ENCODE results near the gene BRD4. TPM values are rescaled to one million over a fixed set of nuclear protein-coding genes. Genes with fewer than 3 reads are reported as not detected.

The BRD4 gene
- total and polyA plus RNA-seq, 2 experiments from 2014 or later, result 63.8 to 115 TPM

DNA sequence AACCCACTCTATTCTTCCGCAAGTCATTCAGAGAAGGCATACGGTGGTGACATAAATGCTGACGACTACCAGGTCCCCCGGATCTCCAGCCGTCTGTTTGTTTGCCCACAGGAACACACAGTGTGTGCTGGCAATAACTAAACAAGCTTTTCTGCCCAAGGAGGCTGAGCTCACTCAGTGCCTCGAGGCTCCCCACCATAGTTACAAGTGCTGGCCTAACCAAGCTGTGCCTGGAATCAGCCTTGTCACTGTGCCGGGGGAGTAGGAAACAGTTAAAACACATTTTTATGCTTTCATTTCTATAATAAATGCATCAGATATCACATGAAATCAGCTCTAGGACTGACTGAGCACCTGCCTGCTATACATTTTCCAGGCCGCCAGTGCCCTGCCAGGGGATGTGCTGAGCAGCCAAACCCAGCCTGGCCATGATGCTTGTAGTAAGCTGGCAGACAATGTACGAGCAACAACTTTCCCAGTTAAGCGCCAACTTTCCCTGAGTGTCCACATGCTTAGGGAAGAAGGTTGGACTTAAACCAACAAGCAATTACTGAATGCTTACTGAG, 28.1 kb downstream of the BRD4 start:
- H3K4me3 ChIP-seq, result no peak overlapping the region
- no peaks in the 10 kb centered on the region; the same call in 2 of the 3 replicates for H3K9me3 Mint-ChIP-seq
- no peak overlapping the region for H3K4me3 Mint-ChIP-seq
- H3K79me2 ChIP-seq (replicated peaks; ENCODE audit: insufficient read depth), result peaks cover 100% of the 10 kb centered on the region
- DNase-seq (ENCODE audit: low spot score) (no peak), ATAC-seq (no peak)
- H4K20me1 ChIP-seq (replicated peaks; ENCODE audit: insufficient read depth), result peaks cover 90% of the 10 kb centered on the region
- H3K4me1 Mint-ChIP-seq, result peaks cover 24% of the 10 kb centered on the region
- H3K36me3 Mint-ChIP-seq (ENCODE audit: low read depth), result peaks cover 9% of the 10 kb centered on the region; the same call in 1 of the 3 replicates
- no peak overlapping the region for H2AFZ ChIP-seq
- TF ChIP-seq, protein P1, sequence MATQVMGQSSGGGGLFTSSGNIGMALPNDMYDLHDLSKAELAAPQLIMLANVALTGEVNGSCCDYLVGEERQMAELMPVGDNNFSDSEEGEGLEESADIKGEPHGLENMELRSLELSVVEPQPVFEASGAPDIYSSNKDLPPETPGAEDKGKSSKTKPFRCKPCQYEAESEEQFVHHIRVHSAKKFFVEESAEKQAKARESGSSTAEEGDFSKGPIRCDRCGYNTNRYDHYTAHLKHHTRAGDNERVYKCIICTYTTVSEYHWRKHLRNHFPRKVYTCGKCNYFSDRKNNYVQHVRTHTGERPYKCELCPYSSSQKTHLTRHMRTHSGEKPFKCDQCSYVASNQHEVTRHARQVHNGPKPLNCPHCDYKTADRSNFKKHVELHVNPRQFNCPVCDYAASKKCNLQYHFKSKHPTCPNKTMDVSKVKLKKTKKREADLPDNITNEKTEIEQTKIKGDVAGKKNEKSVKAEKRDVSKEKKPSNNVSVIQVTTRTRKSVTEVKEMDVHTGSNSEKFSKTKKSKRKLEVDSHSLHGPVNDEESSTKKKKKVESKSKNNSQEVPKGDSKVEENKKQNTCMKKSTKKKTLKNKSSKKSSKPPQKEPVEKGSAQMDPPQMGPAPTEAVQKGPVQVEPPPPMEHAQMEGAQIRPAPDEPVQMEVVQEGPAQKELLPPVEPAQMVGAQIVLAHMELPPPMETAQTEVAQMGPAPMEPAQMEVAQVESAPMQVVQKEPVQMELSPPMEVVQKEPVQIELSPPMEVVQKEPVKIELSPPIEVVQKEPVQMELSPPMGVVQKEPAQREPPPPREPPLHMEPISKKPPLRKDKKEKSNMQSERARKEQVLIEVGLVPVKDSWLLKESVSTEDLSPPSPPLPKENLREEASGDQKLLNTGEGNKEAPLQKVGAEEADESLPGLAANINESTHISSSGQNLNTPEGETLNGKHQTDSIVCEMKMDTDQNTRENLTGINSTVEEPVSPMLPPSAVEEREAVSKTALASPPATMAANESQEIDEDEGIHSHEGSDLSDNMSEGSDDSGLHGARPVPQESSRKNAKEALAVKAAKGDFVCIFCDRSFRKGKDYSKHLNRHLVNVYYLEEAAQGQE (IDR thresholded peaks at IDR 0.05; ENCODE audit: unreplicated experiment), result no peak
- TF ChIP-seq, protein P2, sequence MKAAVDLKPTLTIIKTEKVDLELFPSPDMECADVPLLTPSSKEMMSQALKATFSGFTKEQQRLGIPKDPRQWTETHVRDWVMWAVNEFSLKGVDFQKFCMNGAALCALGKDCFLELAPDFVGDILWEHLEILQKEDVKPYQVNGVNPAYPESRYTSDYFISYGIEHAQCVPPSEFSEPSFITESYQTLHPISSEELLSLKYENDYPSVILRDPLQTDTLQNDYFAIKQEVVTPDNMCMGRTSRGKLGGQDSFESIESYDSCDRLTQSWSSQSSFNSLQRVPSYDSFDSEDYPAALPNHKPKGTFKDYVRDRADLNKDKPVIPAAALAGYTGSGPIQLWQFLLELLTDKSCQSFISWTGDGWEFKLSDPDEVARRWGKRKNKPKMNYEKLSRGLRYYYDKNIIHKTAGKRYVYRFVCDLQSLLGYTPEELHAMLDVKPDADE (IDR thresholded peaks at IDR 0.05), result no peak
- TF ChIP-seq, protein P3, sequence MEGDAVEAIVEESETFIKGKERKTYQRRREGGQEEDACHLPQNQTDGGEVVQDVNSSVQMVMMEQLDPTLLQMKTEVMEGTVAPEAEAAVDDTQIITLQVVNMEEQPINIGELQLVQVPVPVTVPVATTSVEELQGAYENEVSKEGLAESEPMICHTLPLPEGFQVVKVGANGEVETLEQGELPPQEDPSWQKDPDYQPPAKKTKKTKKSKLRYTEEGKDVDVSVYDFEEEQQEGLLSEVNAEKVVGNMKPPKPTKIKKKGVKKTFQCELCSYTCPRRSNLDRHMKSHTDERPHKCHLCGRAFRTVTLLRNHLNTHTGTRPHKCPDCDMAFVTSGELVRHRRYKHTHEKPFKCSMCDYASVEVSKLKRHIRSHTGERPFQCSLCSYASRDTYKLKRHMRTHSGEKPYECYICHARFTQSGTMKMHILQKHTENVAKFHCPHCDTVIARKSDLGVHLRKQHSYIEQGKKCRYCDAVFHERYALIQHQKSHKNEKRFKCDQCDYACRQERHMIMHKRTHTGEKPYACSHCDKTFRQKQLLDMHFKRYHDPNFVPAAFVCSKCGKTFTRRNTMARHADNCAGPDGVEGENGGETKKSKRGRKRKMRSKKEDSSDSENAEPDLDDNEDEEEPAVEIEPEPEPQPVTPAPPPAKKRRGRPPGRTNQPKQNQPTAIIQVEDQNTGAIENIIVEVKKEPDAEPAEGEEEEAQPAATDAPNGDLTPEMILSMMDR (conservative IDR thresholded peaks at IDR 0.05; ENCODE audit: low read depth in 2 of 2), result no peak
- no peak for TF ChIP-seq NANOG (IDR thresholded peaks at IDR 0.05; ENCODE audit: borderline replicate concordance)
- TF ChIP-seq ZNF114 (CRISPR knock-in tag; IDR thresholded peaks at IDR 0.05), result no peak
- TF ChIP-seq, protein P4, sequence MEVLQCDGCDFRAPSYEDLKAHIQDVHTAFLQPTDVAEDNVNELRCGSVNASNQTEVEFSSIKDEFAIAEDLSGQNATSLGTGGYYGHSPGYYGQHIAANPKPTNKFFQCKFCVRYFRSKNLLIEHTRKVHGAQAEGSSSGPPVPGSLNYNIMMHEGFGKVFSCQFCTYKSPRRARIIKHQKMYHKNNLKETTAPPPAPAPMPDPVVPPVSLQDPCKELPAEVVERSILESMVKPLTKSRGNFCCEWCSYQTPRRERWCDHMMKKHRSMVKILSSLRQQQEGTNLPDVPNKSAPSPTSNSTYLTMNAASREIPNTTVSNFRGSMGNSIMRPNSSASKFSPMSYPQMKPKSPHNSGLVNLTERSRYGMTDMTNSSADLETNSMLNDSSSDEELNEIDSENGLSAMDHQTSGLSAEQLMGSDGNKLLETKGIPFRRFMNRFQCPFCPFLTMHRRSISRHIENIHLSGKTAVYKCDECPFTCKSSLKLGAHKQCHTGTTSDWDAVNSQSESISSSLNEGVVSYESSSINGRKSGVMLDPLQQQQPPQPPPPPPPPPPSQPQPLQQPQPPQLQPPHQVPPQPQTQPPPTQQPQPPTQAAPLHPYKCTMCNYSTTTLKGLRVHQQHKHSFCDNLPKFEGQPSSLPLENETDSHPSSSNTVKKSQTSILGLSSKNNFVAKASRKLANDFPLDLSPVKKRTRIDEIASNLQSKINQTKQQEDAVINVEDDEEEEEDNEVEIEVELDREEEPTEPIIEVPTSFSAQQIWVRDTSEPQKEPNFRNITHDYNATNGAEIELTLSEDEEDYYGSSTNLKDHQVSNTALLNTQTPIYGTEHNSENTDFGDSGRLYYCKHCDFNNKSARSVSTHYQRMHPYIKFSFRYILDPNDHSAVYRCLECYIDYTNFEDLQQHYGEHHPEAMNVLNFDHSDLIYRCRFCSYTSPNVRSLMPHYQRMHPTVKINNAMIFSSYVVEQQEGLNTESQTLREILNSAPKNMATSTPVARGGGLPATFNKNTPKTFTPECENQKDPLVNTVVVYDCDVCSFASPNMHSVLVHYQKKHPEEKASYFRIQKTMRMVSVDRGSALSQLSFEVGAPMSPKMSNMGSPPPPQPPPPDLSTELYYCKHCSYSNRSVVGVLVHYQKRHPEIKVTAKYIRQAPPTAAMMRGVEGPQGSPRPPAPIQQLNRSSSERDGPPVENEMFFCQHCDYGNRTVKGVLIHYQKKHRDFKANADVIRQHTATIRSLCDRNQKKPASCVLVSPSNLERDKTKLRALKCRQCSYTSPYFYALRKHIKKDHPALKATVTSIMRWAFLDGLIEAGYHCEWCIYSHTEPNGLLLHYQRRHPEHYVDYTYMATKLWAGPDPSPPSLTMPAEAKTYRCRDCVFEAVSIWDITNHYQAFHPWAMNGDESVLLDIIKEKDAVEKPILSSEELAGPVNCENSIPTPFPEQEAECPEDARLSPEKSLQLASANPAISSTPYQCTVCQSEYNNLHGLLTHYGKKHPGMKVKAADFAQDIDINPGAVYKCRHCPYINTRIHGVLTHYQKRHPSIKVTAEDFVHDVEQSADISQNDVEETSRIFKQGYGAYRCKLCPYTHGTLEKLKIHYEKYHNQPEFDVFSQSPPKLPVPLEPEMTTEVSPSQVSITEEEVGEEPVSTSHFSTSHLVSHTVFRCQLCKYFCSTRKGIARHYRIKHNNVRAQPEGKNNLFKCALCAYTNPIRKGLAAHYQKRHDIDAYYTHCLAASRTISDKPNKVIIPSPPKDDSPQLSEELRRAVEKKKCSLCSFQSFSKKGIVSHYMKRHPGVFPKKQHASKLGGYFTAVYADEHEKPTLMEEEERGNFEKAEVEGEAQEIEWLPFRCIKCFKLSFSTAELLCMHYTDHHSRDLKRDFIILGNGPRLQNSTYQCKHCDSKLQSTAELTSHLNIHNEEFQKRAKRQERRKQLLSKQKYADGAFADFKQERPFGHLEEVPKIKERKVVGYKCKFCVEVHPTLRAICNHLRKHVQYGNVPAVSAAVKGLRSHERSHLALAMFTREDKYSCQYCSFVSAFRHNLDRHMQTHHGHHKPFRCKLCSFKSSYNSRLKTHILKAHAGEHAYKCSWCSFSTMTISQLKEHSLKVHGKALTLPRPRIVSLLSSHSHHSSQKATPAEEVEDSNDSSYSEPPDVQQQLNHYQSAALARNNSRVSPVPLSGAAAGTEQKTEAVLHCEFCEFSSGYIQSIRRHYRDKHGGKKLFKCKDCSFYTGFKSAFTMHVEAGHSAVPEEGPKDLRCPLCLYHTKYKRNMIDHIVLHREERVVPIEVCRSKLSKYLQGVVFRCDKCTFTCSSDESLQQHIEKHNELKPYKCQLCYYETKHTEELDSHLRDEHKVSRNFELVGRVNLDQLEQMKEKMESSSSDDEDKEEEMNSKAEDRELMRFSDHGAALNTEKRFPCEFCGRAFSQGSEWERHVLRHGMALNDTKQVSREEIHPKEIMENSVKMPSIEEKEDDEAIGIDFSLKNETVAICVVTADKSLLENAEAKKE (CRISPR knock-in tag; IDR thresholded peaks at IDR 0.05), result no peak
- TF ChIP-seq EZH2phosphoT487 (IDR thresholded peaks at IDR 0.05; ENCODE audit: unreplicated experiment), result no peak
- no peak for TF ChIP-seq JUNB (IDR thresholded peaks at IDR 0.05; ENCODE audit: unreplicated experiment)
- no peak for TF ChIP-seq POLR2AphosphoS5 (IDR thresholded peaks at IDR 0.05; ENCODE audit: low read depth)
- TF ChIP-seq ZNF331 (CRISPR knock-in tag; IDR thresholded peaks at IDR 0.05; ENCODE audit: low read depth), result no peak
- no peak for TF ChIP-seq EZH2 (IDR thresholded peaks at IDR 0.05; ENCODE audit: low read depth, unreplicated experiment)
- TF ChIP-seq CREB1 (CRISPR knock-in tag; IDR thresholded peaks at IDR 0.05; ENCODE audit: low read depth), result no peak
- no peaks in the 10 kb centered on the region for H3K36me3 ChIP-seq (ENCODE audit: insufficient read depth)
- H3K27ac ChIP-seq (ENCODE audit: low read depth), result no peak overlapping the region
- peaks cover 7% of the 10 kb centered on the region; the same call in 1 of the 2 replicates for H3K4me1 ChIP-seq (ENCODE audit: insufficient read depth)
- no peaks in the 10 kb centered on the region for H3K9me2 ChIP-seq (ENCODE audit: insufficient read depth)
- H3K4me2 ChIP-seq, result no peak overlapping the region
- no peak overlapping the region for H3K27ac Mint-ChIP-seq
- peaks cover 5% of the 10 kb centered on the region for H3K27me3 Mint-ChIP-seq (ENCODE audit: insufficient read depth, low read depth, poor library complexity)
- H3K27me3 ChIP-seq (ENCODE audit: insufficient read depth), result no peaks in the 10 kb centered on the region
- peaks cover 3% of the 10 kb centered on the region; the same call in 1 of the 2 replicates for H3F3A ChIP-seq (replicated peaks; ENCODE audit: low read depth)
